Vagina (tissue), 2 donors: ENCODE data around the gene ESRRG.

Experiments
- POLR2A ChIP-seq, 2 donors: fragments of 450-650 bp; IDR thresholded peaks; one replicate each; pipeline ENCODE4 v1.6.1; 2017; ENCODE audit warnings: antibody characterized with exemption in 2 of 2, mild to moderate bottlenecking in 2 of 2, moderate library complexity in 2 of 2
- POLR2AphosphoS5 ChIP-seq, 2 donors: sonication (generic); formaldehyde crosslinking; IDR thresholded peaks; one replicate each; pipeline ENCODE4 v1.9.0; 2017; ENCODE audit warnings: antibody characterized with exemption in 2 of 2, mild to moderate bottlenecking in 2 of 2, low read depth in 1 of 2; ENCODE audit not compliant: insufficient read depth in 1 of 2
- TF ChIP-seq, protein P1 (sequence below), 3 experiments: fragments of 450-650 bp in 2 of 3; fragments of 200-600 bp in 1 of 3; sonication (generic) in 1 of 3; IDR thresholded peaks; one replicate each; pipeline ENCODE4 v1.5.1; 2017 to 2019; ENCODE audit warnings: antibody characterized with exemption in 3 of 3, mild to moderate bottlenecking in 2 of 3, moderate library complexity in 2 of 3

GRCh38 chr1:216542263-216542662 is 181.0 kb downstream of the ESRRG start:
- TF ChIP-seq, protein P1, sequence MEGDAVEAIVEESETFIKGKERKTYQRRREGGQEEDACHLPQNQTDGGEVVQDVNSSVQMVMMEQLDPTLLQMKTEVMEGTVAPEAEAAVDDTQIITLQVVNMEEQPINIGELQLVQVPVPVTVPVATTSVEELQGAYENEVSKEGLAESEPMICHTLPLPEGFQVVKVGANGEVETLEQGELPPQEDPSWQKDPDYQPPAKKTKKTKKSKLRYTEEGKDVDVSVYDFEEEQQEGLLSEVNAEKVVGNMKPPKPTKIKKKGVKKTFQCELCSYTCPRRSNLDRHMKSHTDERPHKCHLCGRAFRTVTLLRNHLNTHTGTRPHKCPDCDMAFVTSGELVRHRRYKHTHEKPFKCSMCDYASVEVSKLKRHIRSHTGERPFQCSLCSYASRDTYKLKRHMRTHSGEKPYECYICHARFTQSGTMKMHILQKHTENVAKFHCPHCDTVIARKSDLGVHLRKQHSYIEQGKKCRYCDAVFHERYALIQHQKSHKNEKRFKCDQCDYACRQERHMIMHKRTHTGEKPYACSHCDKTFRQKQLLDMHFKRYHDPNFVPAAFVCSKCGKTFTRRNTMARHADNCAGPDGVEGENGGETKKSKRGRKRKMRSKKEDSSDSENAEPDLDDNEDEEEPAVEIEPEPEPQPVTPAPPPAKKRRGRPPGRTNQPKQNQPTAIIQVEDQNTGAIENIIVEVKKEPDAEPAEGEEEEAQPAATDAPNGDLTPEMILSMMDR (IDR thresholded peaks at IDR 0.05), result no peak
- TF ChIP-seq POLR2AphosphoS5 (IDR thresholded peaks at IDR 0.05; ENCODE audit: insufficient read depth in 1 of 2, low read depth in 1 of 2), result no peak
- no peak for TF ChIP-seq POLR2A (IDR thresholded peaks at IDR 0.05)
